ENCODE data around the gene FAAP20.

DNA sequence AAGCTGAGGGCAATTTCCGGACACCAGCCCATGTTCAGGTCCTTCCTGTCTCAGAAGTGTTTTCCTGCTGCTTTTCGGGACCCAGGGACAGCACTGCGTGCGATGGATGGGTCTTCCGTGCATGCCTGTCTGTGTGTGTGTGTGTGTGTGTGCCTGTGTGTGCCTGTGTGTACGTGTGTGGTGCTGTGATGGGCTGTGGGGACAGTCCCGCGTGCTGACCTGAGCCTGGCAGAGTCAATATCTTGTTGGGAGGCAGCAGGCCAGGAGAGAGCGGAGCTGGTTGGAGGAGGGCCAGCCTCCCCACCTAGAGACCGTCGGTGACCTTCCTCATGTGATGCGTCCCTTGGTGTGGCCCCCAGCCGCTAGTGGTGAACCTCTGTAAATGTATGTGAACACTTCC, 47.2 kb upstream of the FAAP20 start:
- TF ChIP-seq, protein P1, sequence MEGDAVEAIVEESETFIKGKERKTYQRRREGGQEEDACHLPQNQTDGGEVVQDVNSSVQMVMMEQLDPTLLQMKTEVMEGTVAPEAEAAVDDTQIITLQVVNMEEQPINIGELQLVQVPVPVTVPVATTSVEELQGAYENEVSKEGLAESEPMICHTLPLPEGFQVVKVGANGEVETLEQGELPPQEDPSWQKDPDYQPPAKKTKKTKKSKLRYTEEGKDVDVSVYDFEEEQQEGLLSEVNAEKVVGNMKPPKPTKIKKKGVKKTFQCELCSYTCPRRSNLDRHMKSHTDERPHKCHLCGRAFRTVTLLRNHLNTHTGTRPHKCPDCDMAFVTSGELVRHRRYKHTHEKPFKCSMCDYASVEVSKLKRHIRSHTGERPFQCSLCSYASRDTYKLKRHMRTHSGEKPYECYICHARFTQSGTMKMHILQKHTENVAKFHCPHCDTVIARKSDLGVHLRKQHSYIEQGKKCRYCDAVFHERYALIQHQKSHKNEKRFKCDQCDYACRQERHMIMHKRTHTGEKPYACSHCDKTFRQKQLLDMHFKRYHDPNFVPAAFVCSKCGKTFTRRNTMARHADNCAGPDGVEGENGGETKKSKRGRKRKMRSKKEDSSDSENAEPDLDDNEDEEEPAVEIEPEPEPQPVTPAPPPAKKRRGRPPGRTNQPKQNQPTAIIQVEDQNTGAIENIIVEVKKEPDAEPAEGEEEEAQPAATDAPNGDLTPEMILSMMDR (conservative IDR thresholded peaks at IDR 0.05; ENCODE audit: low read depth, low read length) = no peak
- no peak for TF ChIP-seq EZH2 (IDR thresholded peaks at IDR 0.05; ENCODE audit: low read length, unreplicated experiment)
- no peak for TF ChIP-seq EZH2phosphoT487 (IDR thresholded peaks at IDR 0.05; ENCODE audit: borderline replicate concordance, low read length)

Measured in PC-3 (cell line).